Duodenal mucosa (tissue), 2 donors: Measurements from ENCODE around the gene CTAGE4.
"Not testable (repeated sequence)": the region's sequence is repeated elsewhere in the genome, so short reads cannot be mapped to it uniquely, and the experiment has no call there.

Experiments
- H3K27ac ChIP-seq: one replicate; pipeline ENCODE4 v1.7.0; 2013; ENCODE audit warnings: low read depth, low read length
- H3K27me3 ChIP-seq, 2 donors: one replicate each; pipeline ENCODE4 v1.7.0; 2013; ENCODE audit warnings: low read length in 2 of 2, control low read depth in 1 of 2; ENCODE audit not compliant: insufficient read depth in 2 of 2, control insufficient read depth in 1 of 2
- H3K36me3 ChIP-seq, 2 donors: one replicate each; pipeline ENCODE4 v1.7.0; 2013; ENCODE audit warnings: low read length in 2 of 2, control low read depth in 1 of 2; ENCODE audit not compliant: insufficient read depth in 2 of 2, control insufficient read depth in 1 of 2
- H3K4me1 ChIP-seq, 2 donors: one replicate each; pipeline ENCODE4 v1.7.0; 2013; ENCODE audit warnings: low read length in 2 of 2, control low read depth in 1 of 2; ENCODE audit not compliant: insufficient read depth in 2 of 2, control insufficient read depth in 1 of 2
- H3K4me3 ChIP-seq, 2 donors: one replicate each; pipeline ENCODE4 v1.7.0; 2013; ENCODE audit warnings: low read length in 2 of 2, low read depth in 1 of 2
- H3K9ac ChIP-seq, 2 donors: one replicate each; pipeline ENCODE4 v1.7.0; 2013; ENCODE audit warnings: low read length in 2 of 2, low read depth in 1 of 2
- H3K9me3 ChIP-seq, 2 donors: one replicate each; pipeline ENCODE4 v1.7.0; 2013; ENCODE audit warnings: low read length in 2 of 2, control low read depth in 1 of 2; ENCODE audit not compliant: control insufficient read depth in 1 of 2

Gene CTAGE4

GRCh38 chr7:144183166-144183565 lies at the start of gene CTAGE4:
CTAGE4 (plus strand) TSS chr7:144183466; CDS start chr7:144183504, 38 bp downstream.
- H3K36me3 ChIP-seq, H3K27me3 ChIP-seq, H3K4me3 ChIP-seq, H3K27ac ChIP-seq, H3K4me1 ChIP-seq, H3K9me3 ChIP-seq, H3K9ac ChIP-seq: not testable (repeated sequence)

GRCh38 chr7:144134116-144134515 lies 49.1 kb upstream of the CTAGE4 start:
- no peak overlapping the region for H3K4me3 ChIP-seq

GRCh38 chr7:144137501-144137900 lies 45.8 kb upstream of the CTAGE4 start:
- Histone ChIP-seq H3K9ac (no peak overlapping the region), H3K9me3 (no peaks in the 10 kb centered on the region)

More at GRCh38 chr7:144134116-144134515, 49.1 kb upstream of the CTAGE4 start:
- no peaks in the 10 kb centered on the region for H3K36me3 ChIP-seq
- H3K27ac ChIP-seq: no peak overlapping the region
- no peaks in the 10 kb centered on the region for H3K9me3 ChIP-seq
- H3K4me1 ChIP-seq: no peaks in the 10 kb centered on the region
- H3K9ac ChIP-seq: no peak overlapping the region
- H3K27me3 ChIP-seq: no peaks in the 10 kb centered on the region

GRCh38 chr7:144142187-144142586 lies 41.1 kb upstream of the CTAGE4 start:
- Histone ChIP-seq H3K9me3 (peaks cover 2 to 3% of the 10 kb centered on the region in 2 donors), H3K4me1 (no peaks in the 10 kb centered on the region), H3K9ac (no peak overlapping the region), H3K27ac (no peak overlapping the region), H3K27me3 (no peaks in the 10 kb centered on the region), H3K36me3 (no peaks in the 10 kb centered on the region), H3K4me3 (no peak overlapping the region)

More at GRCh38 chr7:144137501-144137900, 45.8 kb upstream of the CTAGE4 start:
- no peak overlapping the region for H3K27ac ChIP-seq
- H3K4me3 ChIP-seq: no peak overlapping the region
- H3K4me1 ChIP-seq: no peaks in the 10 kb centered on the region
- no peaks in the 10 kb centered on the region for H3K27me3 ChIP-seq
- no peaks in the 10 kb centered on the region for H3K36me3 ChIP-seq

- Histone ChIP-seq H3K9ac (no peak overlapping the region), H3K9me3 (peaks cover 13 to 16% of the 10 kb centered on the region in 2 donors), H3K4me3 (no peak overlapping the region), H3K27ac (no peak overlapping the region), H3K4me1 (no peaks in the 10 kb centered on the region), H3K27me3 (no peaks in the 10 kb centered on the region), H3K36me3 (no peaks in the 10 kb centered on the region)
Measured at GRCh38 chr7:144144426-144144825, 38.8 kb upstream of the CTAGE4 start.

- peaks cover 15 to 16% of the 10 kb centered on the region in 2 donors for H3K9me3 ChIP-seq
- no peak overlapping the region for H3K27ac ChIP-seq
Measured at GRCh38 chr7:144148224-144148827, 34.9 kb upstream of the CTAGE4 start.

GRCh38 chr7:144158861-144159260 lies 24.4 kb upstream of the CTAGE4 start:
- no peaks in the 10 kb centered on the region for H3K27me3 ChIP-seq
- no peak overlapping the region for H3K9ac ChIP-seq
- no peaks in the 10 kb centered on the region for H3K36me3 ChIP-seq
- H3K27ac ChIP-seq: no peak overlapping the region
- H3K4me1 ChIP-seq: no peaks in the 10 kb centered on the region
- no peak overlapping the region for H3K4me3 ChIP-seq
- no peaks in the 10 kb centered on the region for H3K9me3 ChIP-seq

More at GRCh38 chr7:144148224-144148827, 34.9 kb upstream of the CTAGE4 start:
- no peaks in the 10 kb centered on the region for H3K36me3 ChIP-seq
- no peak overlapping the region for H3K9ac ChIP-seq
- no peaks in the 10 kb centered on the region for H3K27me3 ChIP-seq
- no peak overlapping the region for H3K4me3 ChIP-seq
- H3K4me1 ChIP-seq: no peaks in the 10 kb centered on the region

- Histone ChIP-seq H3K4me1 (no peaks in the 10 kb centered on the region), H3K27ac (no peak overlapping the region), H3K9me3 (no peaks in the 10 kb centered on the region), H3K36me3 (no peaks in the 10 kb centered on the region), H3K4me3 (no peak overlapping the region), H3K9ac (no peak overlapping the region), H3K27me3 (no peaks in the 10 kb centered on the region)
Measured at GRCh38 chr7:144164784-144165183, 18.5 kb upstream of the CTAGE4 start.

GRCh38 chr7:144171594-144172350 lies 11.5 kb upstream of the CTAGE4 start:
- H3K27me3 ChIP-seq, H3K27ac ChIP-seq, H3K36me3 ChIP-seq, H3K9me3 ChIP-seq, H3K9ac ChIP-seq, H3K4me3 ChIP-seq, H3K4me1 ChIP-seq: not testable (repeated sequence)

GRCh38 chr7:144174613-144175012 lies 8.7 kb upstream of the CTAGE4 start:
- Histone ChIP-seq H3K27me3 (no peaks in the 10 kb centered on the region), H3K27ac (no peak overlapping the region)

More at GRCh38 chr7:144174613-144175012, 8.7 kb upstream of the CTAGE4 start:
- Histone ChIP-seq H3K36me3 (no peaks in the 10 kb centered on the region), H3K4me1 (no peaks in the 10 kb centered on the region), H3K4me3 (no peak overlapping the region), H3K9ac (no peak overlapping the region), H3K9me3 (no peaks in the 10 kb centered on the region)
